WERI-Rb-1 (cell line): Measurements from ENCODE around the gene PKNOX2.

ENCODE experiments used
- DNase-seq: peaks from one replicate; pipeline ENCODE4 v3.0.0-alpha.2; 2020
- H3K27ac ChIP-seq: fragments of 250-450 bp; sonication (Bioruptor Pico); 2 replicates; pipeline ENCODE4 v1.5.1; 2020; ENCODE audit warnings: mild to moderate bottlenecking, moderate library complexity
- H3K27me3 ChIP-seq: fragments of 250-450 bp; sonication (Bioruptor Pico); 2 replicates; pipeline ENCODE4 v1.5.1; 2021; ENCODE audit warnings: mild to moderate bottlenecking, low read depth, moderate library complexity; ENCODE audit not compliant: insufficient read depth, severe bottlenecking
- H3K36me3 ChIP-seq: fragments of 250-450 bp; sonication (Bioruptor Pico); 2 replicates; pipeline ENCODE4 v1.5.1; 2020; ENCODE audit warnings: mild to moderate bottlenecking, moderate library complexity
- H3K4me3 ChIP-seq: 2 replicates; pipeline ENCODE4 v1.5.1; 2011; ENCODE audit warnings: low read depth, mild to moderate bottlenecking, control low read depth, low read length
- H3K9me3 ChIP-seq: fragments of 250-450 bp; sonication (Bioruptor Pico); 2 replicates; pipeline ENCODE4 v1.5.1; 2021; ENCODE audit warnings: mild to moderate bottlenecking, moderate library complexity; ENCODE audit not compliant: severe bottlenecking
- CTCF ChIP-seq: IDR thresholded peaks from 2 replicates; pipeline ENCODE4 v1.5.1; 2011; ENCODE audit warnings: low read depth, mild to moderate bottlenecking, control low read depth, inconsistent platforms, low read length

PKNOX2 gene

DNA sequence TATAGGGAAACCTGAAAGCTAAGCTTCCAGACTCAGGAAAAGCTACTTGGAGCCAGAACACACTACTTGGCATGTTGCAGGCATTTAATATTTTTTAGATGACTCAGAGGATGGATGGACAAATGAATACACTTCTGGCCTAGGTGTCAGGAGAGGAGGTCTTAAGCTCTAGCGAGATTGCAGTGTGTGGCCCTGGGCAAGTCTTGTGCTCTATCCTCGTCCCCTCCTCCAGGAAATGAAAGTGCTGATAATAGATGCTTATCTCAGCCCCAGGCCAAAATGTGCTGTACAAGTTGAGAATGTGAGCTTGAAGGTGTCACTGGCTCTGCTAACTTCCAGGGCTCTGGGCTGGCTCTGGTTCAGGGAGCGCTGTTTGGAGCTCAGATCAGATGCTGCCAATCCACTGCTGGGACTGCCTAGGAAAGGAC, 136.3 kb downstream of the PKNOX2 start:
- TF ChIP-seq CTCF, result no peak
- DNase-seq, result no peak

DNA sequence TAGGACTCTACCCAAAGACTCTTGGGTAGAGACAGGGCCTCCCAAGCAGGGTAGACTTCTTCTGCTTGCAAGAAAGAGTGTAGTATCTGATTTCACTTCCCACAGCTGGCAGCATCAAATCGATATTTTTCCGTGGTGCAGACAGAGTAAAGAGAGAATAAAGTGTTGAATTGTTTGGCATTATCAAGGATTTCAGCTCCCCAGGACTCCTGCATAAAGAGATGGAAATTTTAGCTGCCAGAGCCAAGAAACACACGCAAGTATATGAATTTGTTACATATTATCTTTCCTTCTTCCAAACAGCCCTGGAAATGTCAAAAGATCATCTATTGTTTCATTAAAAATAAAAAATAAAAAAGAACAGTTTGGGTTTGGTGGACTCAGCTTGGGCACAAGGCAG, 136.8 kb downstream of the PKNOX2 start:
- H3K36me3 ChIP-seq, result no peaks in the 10 kb centered on the region
- no peak overlapping the region for H3K27ac ChIP-seq
- no peak for DNase-seq
- no peak overlapping the region for H3K4me3 ChIP-seq
- TF ChIP-seq CTCF, result no peak
- H3K9me3 ChIP-seq, result no peaks in the 10 kb centered on the region
- H3K27me3 ChIP-seq, result no peaks in the 10 kb centered on the region

More for the DNA sequence above, 136.3 kb downstream of the PKNOX2 start:
- no peak overlapping the region for H3K27ac ChIP-seq
- no peaks in the 10 kb centered on the region for H3K36me3 ChIP-seq
- H3K4me3 ChIP-seq, result no peak overlapping the region
- H3K27me3 ChIP-seq, result no peaks in the 10 kb centered on the region
- H3K9me3 ChIP-seq, result no peaks in the 10 kb centered on the region

- TF ChIP-seq CTCF, result no peak
- Histone ChIP-seq H3K27me3 (no peaks in the 10 kb centered on the region), H3K27ac (no peak overlapping the region), H3K36me3 (no peaks in the 10 kb centered on the region), H3K4me3 (no peak overlapping the region), H3K9me3 (no peaks in the 10 kb centered on the region)
- no peak for DNase-seq
Observed at GRCh38 chr11:125303186-125303585, 138.6 kb downstream of the PKNOX2 start.

GRCh38 chr11:125303694-125304093, 139.1 kb downstream of the PKNOX2 start:
- DNase-seq, result no peak
- H3K4me3 ChIP-seq, result no peak overlapping the region
- H3K36me3 ChIP-seq, result no peaks in the 10 kb centered on the region
- no peak overlapping the region for H3K27ac ChIP-seq
- H3K27me3 ChIP-seq, result no peaks in the 10 kb centered on the region
- TF ChIP-seq CTCF, result no peak
- no peaks in the 10 kb centered on the region for H3K9me3 ChIP-seq

- no peaks in the 10 kb centered on the region for H3K9me3 ChIP-seq
- H3K36me3 ChIP-seq, result no peaks in the 10 kb centered on the region
- no peak overlapping the region for H3K4me3 ChIP-seq
- no peak for TF ChIP-seq CTCF
- H3K27ac ChIP-seq, result no peak overlapping the region
- no peak for DNase-seq
- no peaks in the 10 kb centered on the region for H3K27me3 ChIP-seq
Observed at GRCh38 chr11:125304136-125304535, 139.6 kb downstream of the PKNOX2 start.

DNA sequence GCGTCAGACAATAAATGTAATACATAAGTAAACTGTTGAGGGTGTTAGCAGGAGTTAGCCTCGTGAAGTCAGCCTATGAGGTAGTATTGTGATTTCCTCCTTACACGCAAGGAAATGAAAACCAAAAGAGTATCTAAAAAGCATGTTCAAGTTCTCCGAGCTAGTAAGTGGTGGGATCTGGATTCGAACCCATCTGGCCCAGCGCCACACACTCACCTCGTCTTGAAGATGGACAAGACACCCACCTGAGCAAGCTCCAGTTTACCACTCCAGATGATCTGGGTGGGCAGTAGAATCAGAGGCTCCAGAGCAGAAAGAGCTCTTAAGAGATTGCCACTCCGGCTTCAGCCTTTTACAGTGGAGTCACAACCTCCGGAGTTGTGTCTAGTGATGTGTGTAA, 140.3 kb downstream of the PKNOX2 start:
- no peaks in the 10 kb centered on the region for H3K27me3 ChIP-seq
- H3K36me3 ChIP-seq, result no peaks in the 10 kb centered on the region
- no peaks in the 10 kb centered on the region for H3K9me3 ChIP-seq
- H3K27ac ChIP-seq, result no peak overlapping the region
- H3K4me3 ChIP-seq, result no peak overlapping the region
- no peak for DNase-seq
- TF ChIP-seq CTCF, result no peak
